ENCODE data around the gene PRKCA. TPM values are rescaled to one million over a fixed set of nuclear protein-coding genes. Genes with fewer than 3 reads are reported as not detected.

PRKCA gene
- total RNA-seq, 1 donor from 2014 or later, result 29.0 TPM

DNA sequence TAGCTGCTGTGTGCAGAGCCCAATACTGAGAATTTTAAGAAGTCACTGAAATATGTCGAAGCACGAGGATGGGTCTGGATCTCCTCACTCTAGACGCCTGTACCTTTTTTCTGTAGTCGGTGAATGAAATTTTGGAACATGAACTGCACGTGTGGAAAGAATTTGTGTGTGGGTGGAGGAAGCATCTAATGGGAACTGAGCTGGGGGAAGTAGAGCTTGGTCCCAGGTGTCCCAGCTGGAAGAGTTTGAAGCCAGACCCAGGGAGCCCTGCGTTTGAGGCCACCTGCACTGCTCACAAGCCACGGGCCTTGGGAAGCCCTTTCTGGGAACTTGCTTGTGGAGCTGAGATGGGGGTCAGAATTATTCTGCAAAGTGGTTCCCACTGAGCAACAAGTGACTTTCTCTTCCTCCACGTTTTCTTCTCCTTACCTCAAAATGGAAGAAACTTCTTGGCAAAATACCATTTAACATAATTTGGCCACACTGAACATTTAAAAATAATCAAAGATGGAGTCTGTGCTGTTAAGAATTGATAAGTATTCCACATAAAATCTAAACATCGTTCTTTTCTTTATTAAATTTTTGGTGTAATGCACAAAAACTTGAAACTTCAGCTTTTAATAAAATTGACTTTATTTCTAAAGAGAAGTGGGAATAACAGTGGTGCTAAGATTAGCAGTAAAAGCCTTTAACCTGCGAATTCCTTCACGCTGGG lies 163.8 kb downstream of the PRKCA start:
- no peaks in the 10 kb centered on the region for H3K9me3 ChIP-seq
- no peak for ATAC-seq
- H3K4me1 ChIP-seq, result peaks cover 58% of the 10 kb centered on the region
- H3K4me3 ChIP-seq, result no peak overlapping the region
- no peaks in the 10 kb centered on the region for H3K27me3 ChIP-seq (ENCODE audit: low read depth)
- no peaks in the 10 kb centered on the region for H3K36me3 ChIP-seq
- intact Hi-C loops (cut with DNase I), result no loop called here
- no peak for DNase-seq
- TF ChIP-seq, protein P1, sequence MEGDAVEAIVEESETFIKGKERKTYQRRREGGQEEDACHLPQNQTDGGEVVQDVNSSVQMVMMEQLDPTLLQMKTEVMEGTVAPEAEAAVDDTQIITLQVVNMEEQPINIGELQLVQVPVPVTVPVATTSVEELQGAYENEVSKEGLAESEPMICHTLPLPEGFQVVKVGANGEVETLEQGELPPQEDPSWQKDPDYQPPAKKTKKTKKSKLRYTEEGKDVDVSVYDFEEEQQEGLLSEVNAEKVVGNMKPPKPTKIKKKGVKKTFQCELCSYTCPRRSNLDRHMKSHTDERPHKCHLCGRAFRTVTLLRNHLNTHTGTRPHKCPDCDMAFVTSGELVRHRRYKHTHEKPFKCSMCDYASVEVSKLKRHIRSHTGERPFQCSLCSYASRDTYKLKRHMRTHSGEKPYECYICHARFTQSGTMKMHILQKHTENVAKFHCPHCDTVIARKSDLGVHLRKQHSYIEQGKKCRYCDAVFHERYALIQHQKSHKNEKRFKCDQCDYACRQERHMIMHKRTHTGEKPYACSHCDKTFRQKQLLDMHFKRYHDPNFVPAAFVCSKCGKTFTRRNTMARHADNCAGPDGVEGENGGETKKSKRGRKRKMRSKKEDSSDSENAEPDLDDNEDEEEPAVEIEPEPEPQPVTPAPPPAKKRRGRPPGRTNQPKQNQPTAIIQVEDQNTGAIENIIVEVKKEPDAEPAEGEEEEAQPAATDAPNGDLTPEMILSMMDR (IDR thresholded peaks at IDR 0.05), result no peak
- H3K27ac ChIP-seq, result no peak overlapping the region

DNA sequence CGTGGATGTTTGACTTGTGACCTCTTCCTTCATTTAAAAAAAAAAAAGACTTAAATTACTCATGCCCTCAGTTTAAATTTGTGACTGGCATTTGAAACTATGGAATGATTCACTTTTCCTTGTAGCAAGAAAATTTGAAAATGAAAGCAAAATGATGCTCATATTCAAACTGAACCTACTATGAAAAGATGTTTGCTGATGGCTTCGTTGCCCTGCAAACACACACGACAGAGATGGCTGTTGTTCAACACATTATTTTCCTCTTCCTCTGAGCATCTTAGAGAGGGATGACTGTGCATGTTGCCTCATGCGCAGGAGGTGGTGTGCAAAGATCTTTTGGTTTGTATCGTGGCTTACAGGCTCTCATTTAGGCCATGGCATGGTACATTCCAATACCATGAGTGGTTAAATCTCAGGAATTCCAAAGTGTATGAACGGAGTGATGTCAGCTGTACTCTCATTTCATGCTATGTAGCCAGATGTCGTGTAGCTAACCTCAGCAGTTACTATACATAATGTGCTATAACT lies 164.5 kb downstream of the PRKCA start:
- Histone ChIP-seq H3K36me3 (no peaks in the 10 kb centered on the region), H3K27ac (no peak overlapping the region), H3K27me3 (ENCODE audit: low read depth) (no peaks in the 10 kb centered on the region), H3K4me3 (no peak overlapping the region), H3K4me1 (peaks cover 58% of the 10 kb centered on the region), H3K9me3 (no peaks in the 10 kb centered on the region)
- ATAC-seq, result peak; percentile 74 to 75
- DNase-seq, result no peak
- intact Hi-C loops (cut with DNase I), result no loop called here
- TF ChIP-seq, protein P1 (IDR thresholded peaks at IDR 0.05), result no peak

DNA sequence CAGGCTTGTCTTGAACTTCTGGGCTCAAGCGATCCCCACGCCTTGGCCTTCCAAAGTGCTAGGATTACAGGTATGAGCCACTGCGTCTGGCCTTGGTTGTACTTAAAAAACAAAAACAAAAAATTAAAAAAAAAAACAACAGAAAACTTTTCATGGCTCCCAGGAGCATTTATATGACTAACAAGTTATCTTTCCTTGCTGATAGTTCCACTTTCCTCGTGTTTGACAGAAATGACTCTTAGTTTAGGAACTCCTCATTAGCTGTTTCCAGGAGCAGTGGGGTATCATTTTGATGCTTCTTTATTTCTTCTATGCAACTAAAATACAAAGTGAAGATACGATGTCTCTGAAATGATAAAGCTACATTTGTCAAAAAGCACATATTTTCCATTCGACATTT lies 165.4 kb downstream of the PRKCA start:
- no peaks in the 10 kb centered on the region for H3K36me3 ChIP-seq
- H3K4me3 ChIP-seq, result no peak overlapping the region
- H3K9me3 ChIP-seq, result no peaks in the 10 kb centered on the region
- TF ChIP-seq, protein P1 (IDR thresholded peaks at IDR 0.05), result no peak
- intact Hi-C loops (cut with DNase I), result no loop called here
- no peak for ATAC-seq
- H3K27me3 ChIP-seq (ENCODE audit: low read depth), result no peaks in the 10 kb centered on the region
- H3K4me1 ChIP-seq, result peaks cover 51% of the 10 kb centered on the region
- no peak overlapping the region for H3K27ac ChIP-seq
- DNase-seq, result no peak

DNA sequence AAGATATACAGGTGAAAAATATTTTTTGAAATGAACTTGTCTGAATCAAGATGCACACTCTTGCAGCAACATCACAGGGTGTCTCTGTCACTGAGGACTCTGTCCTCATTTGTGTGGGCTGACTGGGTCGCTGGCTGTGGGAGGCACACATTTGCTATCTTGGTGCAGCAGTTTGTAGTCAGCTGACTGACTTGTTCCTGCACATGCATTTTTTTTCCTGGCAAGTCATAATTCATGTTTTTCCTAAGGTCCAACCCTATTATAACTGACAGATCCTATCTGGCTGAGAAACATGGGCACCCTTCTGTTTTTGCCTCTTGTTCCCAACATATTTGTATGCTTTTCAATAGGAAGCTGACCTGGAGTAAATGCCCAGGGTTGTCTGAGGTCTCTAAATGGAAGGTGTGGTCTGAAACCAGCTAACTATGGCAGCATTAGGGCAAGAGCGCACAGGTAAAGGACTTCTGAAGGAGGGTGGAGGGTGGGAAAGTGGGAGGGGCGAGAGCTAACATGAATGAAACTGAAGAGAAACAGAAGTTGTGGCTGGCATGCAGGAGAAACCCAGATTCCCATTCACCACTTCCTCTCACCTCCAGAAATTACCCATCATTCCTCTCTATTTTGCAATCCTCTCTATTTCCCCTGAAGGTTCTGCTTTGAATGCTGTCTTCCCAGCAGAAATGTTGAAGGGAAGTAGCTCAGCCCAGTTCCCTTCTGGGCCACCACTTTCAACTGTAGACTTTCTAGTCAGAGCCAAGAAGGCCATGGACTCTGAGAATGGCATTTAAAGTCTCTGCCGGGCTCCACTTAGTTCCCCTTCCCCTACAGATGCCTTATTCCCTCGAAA lies 166.1 kb downstream of the PRKCA start:
- TF ChIP-seq, protein P1 (IDR thresholded peaks at IDR 0.05), result no peak
- H3K27ac ChIP-seq, result peak overlapping the region; percentile 62
- H3K9me3 ChIP-seq, result no peaks in the 10 kb centered on the region
- DNase-seq, result no peak
- peak; percentile 60 to 76 for ATAC-seq
- peaks cover 44% of the 10 kb centered on the region for H3K4me1 ChIP-seq
- H3K36me3 ChIP-seq, result no peaks in the 10 kb centered on the region
- intact Hi-C loops (cut with DNase I), result no loop called here
- H3K4me3 ChIP-seq, result no peak overlapping the region
- no peaks in the 10 kb centered on the region for H3K27me3 ChIP-seq (ENCODE audit: low read depth)

DNA sequence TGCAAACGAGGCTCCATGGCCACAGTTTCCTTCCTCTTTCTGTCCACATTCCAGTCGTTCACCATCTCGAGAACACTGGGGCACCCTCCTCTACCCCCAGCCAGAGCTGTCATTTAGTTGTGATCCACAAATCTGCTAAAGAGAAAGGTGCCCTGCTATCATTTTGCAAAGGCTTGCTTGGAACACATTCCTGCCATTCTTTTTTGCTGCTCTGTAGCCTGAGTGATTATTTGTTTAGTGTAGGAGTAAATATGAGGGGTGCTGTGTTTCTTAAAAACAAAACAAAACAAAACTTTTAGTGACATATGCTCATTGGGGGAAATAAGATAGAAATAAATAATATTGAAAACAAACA lies 166.7 kb downstream of the PRKCA start:
- intact Hi-C loops (cut with DNase I), result no loop called here
- TF ChIP-seq, protein P1 (IDR thresholded peaks at IDR 0.05), result no peak

More for the DNA sequence above, 166.7 kb downstream of the PRKCA start:
- no peaks in the 10 kb centered on the region for H3K36me3 ChIP-seq
- no peaks in the 10 kb centered on the region for H3K9me3 ChIP-seq
- no peak overlapping the region for H3K4me3 ChIP-seq
- no peaks in the 10 kb centered on the region for H3K27me3 ChIP-seq (ENCODE audit: low read depth)
- peaks cover 42% of the 10 kb centered on the region for H3K4me1 ChIP-seq
- ATAC-seq (peak in 1 of 2 donors; percentile 16), DNase-seq (no peak)
- H3K27ac ChIP-seq, result peak overlapping the region; percentile 62
